Medulla oblongata (tissue), 1 donor: ENCODE results near the gene THADA.

Source experiments
- DNase-seq: peaks from one replicate; pipeline ENCODE4 v3.0.0-alpha.2; 2015; ENCODE audit errors: extremely low spot score

Gene THADA

DNA sequence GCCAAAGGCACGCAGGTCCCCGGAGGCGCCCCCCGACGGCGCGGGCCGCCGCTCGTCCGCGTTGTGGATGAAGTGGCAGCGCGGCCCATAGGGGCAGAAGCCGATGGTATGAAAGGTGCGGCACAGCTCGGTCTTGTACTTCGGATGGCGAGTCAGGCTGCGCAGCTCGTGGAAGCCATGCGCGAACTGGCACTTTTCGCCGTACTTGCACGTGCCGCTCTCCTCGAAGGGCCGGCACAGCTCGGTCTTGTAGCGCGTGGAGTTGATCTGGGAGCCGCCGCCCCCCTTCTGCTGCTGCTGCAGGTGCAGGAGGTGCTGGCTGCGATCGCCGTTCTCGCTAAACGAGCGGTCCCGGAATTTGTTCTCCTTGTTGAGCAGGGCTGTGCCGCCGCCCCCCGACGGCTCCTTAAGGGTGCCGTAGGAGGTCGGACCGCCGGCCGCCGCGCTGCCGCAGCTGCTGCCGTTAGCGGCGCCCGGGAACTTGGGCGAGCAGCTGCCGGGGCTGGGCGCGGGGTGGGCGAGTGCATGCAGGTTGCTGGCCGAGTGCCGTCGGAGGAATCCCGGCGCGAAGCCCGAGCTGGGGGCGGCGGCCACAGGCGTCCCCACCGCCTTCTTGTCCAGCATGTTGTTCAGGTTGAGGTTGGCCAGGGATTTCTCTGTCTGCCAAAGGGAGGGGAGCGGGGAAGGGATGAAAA, 370.6 kb downstream of the THADA start:
- peak; percentile 28 for DNase-seq

DNA sequence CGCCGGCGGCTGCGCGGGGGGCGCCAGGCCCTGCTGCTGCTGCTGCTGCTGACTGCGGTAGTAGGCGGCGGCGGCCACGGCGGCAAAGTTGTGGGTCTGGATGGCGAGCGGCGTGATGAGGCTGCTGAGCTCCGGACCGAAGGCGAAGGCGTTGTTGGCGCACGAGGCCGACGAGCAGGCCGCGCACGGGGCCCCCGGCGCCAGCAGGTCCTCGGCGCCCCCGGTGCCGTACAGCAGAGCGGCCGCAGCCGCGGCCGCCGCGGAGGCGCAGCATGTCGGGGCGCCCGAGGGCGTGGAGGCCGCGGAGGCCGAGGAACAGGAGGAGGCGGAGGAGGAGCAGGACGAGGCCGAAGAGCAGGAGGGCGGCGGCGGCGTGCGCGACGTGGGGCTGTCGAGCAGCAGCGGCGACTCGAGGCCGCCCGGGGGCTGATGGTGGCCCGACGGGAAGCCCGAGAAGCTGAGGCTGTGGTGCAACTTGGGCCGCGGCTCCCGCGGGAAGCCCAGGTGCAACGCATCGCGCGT, 371.2 kb downstream of the THADA start:
- DNase-seq: no peak

DNA sequence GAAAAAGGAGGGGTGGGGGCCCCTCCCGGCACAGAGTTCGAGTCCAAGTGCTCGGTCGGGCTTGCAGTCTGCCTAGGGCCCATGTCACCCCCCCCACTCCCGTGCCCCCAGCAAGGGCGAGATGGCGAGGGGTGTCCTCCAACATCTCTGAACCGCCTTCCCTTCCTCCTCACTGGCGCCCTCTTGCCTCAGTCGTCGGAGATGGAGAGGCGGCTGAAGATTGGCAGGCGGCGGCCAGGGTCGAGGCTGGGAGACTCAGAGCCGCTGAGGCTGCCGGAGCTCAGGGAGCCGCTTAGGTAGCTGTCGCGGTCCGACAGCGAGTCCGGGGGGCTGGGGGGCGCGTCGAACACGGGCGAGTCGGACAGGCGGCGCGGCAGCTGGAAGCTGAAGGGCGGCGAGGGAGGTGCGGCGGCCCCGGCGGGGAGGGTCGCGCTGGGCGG, 371.7 kb downstream of the THADA start:
- peak; percentile 77 for DNase-seq

DNA sequence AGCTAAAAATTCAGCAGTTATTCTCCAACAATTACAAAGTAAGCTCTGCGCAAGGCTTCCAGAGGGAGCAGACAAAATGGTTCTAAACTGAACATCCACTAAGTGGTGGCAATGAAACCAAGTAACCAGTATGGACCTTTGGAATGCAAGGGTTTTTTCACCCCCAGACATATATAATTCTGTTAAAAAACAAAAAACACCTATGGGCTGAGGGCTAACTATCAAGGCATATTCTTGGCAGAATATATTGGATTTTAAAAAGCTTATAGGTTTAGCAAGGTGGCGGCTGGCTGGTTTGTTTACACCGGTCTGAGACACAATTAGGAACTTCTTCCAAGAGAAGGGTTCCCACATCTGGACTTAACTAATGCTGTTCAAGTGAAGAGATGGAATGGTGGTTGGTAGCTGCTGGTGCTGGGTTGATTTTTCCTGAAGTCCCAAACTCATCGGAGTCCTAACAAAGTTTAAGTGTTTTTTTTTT, 372.3 kb downstream of the THADA start:
- peak; percentile 37 for DNase-seq

DNA sequence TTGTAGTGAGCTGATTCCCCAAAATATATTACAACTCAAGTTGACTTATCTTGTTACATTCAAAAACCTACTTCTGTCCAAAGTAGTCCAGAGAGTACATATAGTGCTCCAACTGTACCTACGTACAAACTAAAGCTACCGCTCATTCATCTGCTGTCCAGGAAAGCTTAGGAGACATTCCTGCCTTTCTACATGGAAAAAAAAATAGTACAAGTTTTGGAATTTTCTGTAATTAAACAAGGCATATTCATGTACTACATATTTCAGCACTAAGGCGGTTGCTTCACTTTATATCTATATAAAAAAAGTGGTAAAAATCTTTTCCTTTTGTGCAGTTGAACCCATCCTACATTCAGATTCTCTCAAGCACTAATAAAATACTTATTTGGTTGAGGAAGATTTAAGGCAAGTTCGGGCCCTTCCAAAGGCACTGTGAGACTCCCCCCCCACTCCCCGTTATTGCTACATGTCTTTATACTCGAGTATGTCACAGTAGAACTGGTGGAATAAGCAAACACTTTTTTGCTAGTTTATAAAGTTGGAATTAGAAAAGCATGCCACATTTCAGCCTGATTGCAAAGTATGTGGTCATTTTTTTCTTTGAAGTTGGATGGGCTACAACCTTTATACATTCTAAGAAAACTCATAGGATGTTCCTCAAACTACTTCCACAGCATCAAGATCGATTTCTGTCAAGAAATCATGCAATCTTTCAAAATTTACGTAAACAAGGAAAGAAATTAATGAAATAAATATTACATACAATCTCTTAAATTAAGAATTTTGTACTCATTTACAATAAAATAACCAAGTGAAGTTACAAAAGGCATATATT, 373.1 kb downstream of the THADA start:
- DNase-seq: peak; percentile 46

DNA sequence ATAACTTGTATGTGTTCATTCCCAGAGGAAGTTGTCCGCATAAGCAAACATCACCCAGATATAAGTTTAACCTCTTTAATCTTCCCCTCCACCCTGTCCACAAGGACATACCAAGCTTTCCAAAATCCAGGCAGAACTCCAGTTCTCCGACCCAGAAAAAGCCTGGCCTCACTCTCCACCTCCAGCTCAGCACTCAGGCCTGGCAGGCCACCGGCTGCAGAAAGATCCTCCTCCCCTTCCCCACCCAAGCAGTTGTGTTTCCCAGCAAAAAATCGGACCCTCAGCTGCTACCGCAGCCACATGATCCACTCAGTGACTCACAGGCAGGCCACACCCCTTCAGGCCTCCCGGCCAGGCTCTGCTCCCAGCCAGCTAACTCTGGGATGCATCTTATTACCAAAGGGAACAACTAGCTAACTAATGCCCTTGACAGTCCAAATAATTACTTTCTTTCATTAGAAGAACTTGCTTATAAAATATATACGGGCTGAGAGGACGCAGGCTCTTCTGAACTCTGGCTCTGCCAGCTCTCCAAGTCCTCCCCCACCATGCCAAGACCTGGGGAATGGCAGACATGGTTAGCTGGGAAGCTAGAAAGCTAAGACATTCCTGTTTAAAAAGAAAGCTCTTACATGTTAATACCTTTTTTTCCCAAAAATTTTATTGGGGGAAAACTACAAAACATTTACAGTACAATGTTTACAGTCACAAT, 373.9 kb downstream of the THADA start:
- DNase-seq: peak; percentile 96

DNA sequence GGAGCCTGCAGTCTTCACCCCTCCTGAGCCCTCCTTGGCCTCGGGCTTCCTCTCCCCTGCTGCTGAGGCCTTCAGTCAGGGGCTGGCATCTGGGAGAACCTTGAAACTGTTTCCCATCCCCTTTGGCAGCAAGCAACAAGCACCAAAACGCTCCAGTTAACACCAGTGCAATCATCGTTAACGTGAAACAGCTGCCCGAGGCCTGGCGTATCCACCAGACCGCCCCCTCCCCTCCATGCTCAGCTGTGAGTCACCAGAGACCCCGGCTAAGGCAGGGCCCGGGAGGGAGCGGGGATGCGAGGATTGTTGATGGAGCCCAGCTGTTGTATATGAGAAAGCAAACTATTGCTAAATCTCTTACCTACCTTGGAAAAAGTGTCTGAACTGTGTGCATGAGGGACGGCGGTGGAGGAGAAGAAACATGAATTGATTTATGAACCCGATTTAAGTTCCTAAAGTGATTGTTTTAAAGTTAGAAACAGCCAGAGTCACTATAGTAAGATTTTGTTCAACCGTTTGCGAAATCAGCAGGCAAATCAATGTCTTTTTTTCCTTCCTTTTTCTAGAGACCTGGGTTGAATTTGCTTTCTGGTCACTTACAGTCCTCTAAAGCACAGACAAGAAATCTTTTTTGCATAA, 374.6 kb downstream of the THADA start:
- DNase-seq: peak; percentile 47

DNA sequence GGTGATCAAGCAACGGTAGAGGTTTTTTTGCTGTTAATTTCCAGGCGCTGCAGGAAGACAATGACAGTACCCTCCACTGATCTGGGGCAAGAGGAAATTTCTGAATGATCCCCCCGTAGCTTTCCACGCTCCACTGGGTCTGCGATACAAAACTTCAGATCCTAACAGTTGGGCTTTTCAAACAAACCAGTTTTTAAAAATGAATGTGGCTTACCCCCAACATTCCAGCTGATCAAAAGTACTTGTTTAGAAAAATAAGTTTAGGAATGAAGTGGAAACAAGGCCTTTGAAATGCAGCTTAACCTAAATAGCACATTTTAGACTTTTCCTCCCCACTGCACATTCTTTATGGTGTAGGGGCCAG, 375.1 kb downstream of the THADA start:
- DNase-seq: peak; percentile 37

DNA sequence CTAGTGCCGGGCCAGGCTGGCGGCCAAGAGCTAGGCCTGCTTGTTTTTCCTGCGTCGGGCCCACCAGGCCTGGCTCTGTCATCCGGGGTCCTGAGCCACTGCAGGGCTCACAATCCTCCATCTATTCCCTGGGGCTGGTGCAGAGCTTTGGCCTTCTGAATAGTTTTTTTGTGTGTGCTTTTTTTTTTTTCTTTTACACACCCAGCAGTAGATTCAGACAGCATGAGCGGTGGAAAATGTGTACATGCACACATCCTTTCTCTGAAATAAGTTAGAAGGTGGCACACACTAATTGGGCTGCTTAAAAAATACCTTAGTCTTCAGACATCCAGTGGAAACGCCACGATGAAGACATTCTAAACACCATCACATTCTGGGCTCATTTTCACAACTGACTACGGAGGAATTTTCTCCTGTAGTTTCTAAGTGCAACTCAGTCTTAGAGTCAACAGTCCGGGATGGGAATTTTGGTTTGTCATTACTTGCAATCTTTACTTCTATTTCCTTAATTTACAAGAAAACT, 375.5 kb downstream of the THADA start:
- no peak for DNase-seq

DNA sequence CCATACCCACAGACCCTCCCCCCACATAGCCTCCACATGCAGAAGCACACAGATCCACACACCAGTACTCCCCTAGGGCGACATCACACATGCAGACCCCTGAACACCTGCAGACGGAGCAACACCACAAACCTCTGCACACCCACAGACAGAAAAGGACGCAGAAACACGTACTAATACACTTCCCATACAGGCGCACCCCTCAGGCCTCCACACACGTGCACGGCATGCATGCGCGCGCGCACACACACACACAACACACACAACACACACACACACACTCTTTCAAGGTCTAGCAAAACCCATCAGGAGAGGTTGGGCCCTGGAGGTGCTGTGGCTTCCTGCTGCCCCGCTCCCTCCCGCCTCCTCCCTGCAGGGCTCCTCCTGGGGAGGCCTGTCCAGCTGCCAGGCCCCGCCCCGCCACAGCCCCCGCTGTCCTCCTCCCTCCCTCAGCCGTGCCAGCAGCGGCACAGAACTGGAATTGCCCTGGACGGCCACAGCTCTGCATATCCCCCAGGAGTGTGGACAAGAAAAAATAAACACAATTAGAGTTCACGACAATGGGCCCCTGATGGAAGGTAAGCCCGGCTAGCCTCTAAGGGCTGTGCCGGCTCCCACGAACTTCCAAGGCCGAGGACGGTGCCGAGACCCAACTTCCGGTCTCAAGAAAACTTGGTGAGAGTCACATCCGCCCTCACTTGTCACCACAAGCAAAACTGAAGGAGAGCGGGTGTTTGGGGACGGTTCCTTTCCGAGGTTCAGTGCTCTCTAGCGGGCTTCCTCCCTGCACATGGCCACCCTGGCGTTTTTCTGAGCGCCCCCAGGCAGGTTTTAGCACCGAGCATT, 376.2 kb downstream of the THADA start:
- DNase-seq: peak; percentile 91

DNA sequence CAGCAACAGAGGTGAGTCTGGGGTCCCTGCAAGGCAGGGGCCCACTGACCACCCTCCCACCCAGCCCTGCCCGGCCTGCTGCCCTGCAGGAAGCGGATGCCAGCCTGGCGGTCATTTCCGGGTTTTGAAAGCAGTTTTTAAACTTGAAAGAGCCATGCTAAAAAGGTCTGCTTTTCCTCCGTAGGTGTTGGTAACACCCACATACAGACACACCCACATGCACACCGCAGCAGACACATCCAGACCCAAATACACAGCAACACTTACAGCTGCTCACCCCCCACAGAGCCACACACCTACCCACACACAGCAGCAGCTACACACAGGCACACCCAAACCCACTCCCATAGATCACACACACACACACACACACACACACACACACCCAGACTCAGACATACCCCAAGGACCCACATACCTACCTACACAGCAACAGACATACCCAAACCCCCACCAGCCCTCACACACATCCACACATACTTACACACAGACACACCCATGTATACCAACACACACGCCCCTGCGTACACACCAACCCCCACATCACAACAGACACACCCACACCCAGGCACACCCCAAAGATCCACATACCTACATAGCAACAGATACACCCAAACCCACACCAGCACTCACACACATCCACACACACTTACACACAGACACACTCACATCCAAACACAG, 377.0 kb downstream of the THADA start:
- DNase-seq: no peak

DNA sequence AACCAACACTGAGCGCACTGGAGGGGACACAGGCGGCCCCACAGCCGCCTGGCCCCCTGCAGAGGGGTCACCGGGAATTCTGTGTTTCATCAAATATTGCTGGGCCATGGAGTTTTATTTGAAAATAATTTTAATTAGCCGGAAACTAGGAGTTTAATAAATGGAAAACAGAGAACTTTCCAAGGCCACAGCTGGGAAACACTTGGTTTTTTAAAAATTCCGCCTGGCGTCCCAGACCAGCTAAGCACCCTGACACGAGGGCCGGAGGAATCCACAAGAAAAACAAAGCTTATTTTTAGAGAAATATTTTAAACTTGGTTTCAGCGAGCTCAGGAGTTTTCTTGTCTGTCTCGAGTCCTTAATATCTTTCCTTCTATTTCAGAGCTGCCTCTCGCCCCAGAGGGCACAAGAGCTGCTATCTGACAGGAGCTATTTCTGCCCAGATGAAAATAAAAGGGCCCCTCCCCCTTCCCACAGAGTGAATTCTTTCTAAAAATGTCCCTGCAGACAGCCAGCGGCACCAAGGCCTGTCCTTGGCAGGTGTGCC, 377.6 kb downstream of the THADA start:
- DNase-seq: peak; percentile 66

DNA sequence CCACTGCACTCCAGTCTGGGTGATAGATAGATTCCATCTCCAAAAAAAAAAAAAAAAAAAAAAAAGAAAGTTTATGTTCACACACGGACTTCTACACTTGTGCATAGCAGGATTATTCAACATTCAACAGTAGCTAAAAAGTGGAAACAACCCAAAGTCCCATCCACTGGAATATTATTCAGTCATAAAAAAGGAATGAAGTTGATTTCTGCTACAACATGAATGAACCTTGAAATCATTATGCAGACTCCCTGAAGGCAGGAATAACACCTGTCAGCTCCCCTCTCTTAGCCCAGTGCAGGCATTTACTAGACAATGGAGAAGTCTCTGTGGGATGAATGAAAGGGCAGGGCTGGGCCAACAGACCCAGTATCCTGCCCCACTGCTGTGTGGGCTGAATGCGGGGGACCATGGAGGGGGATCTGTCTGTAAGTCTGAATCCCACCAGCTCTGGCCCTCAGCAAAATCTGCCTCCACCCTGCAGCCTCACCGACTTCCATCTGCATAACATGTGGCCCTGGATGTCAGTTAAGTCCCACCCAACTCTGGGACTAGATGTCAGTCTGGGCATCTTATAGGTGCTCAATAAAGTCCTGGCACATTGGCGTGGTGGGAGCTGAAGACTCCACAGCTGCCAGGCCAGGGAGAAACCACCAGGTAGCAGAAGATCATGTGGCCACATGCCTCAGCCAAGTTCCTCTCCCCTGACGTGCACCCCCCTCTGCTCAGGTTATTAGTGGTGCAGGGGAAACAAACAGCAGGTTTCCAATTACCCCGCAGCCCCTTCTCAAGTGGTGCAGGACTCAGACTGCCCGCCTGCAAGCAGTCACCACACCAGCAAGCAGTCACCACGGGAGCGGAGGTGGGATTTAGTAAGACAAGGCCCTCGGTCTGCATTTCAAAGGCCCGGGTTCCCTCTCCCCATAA, 378.3 kb downstream of the THADA start:
- no peak for DNase-seq

DNA sequence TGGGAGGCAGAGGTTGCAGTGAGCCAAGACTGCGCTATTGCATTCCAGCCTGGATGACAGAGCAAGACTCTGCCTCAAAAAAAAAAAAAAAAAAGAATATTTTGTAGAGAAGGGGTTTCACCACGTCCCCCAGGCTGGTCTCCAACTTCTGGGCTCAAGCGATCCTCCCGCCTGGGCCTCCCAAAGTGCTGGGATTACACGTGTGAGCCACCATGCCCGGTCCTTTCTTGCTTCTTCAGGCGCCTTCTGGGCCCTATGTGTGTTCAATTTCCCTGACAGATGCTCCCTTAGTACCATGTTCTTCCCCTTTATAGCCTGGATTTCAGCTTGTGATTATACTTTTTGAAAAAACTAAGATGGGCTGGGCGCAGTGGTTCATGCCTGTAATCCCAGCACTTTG, 379.2 kb downstream of the THADA start:
- DNase-seq: no peak

DNA sequence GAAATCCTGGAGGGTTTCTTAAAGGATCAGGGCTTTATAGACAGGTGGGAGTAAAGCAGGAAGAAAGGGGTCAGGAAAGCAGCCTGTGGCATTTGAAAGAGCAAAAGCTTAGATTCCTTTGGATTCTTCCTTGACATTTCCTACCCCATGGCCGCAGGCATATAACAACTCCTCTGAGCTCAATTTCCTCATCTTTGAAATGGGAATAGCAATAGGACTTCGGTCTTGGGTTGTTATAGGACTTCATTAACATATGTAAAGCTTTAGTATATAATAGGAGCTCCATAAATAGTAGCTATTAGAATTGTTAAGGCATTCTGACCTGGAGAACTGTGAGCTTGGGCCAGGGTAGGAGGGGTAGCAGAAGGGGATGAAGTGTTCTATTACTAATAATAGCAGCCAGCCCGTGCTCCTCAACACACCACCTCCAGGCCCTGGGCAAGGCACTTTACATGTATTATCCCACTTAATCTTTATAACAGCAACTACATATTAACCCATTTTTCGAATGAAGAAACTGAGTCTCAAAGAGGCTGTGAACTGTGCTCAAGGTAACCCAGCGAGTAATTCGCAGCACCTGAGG, 380.1 kb downstream of the THADA start:
- no peak for DNase-seq

DNA sequence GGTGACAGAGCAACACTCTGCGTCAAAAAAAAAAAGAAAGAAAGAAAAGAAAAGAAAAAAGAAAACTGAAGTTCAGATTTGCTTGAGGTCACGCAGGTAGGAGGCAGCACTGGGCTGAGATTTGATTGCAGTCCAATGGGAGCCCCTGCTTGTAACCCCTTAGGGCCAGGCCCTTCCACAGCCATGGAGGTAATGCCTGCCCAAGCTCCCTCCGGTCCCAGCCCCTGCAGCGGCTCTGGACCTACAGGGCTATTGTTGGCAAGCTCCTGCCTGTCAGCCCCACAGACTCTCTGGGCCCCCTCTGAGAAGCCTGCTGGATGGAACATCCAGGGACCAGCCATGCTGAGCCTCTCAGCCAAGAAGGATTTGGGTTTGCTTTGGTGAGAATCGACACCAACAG, 381.6 kb downstream of the THADA start:
- no peak for DNase-seq

DNA sequence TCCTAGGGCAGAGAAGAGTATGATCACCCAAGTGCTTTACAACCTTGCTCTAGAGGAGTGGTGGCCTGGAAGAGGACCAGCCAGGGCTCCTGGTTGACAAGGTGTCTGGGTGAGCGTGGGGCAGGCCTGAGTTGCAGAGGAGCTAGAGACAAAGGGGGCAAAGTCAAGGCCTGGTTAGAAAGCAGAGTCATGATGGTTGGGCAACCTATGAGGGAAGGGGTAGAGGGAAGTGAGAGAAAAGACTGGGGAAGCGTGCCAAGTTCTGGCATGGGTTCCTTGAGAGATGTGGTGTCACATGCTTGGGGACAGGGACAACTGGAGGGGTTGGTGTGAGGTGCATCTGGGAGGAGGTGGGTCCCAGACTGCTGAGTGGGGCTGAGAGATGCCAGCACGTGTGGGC, 382.9 kb downstream of the THADA start:
- peak; percentile 87 for DNase-seq

DNA sequence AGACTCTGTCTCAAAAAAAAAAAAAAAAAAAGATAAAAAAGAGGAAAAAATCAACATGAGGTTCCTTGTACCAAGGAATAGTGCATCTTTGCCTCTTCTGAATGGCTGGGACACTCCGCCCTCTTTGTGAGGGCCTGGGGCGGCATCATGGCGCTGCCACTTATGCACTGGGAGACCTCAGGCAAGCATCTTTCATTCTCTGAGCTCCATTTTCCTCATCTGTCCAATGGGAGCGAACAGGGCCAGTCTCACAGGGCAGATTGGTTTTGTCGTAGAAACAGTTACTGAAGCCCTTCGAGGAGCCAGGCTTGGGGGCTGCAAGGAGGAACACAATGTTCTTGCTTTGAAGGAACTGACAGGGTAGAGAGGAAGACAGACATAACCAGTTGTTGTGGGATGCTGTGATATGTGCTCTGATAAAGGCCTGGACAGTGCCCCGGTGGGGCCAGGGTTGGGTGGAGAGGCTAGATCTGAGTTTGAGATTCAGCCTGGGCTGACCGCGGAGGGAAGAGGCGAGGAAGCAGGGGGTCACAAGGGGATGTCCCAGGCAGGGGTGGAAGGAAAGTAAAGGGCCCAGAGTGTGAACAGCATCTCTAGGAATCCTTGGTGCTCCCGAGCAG, 383.5 kb downstream of the THADA start:
- DNase-seq: no peak
